SK-N-SH (cell line): ENCODE results near the gene EFCAB6. TPM values are rescaled to one million over a fixed set of nuclear protein-coding genes. Genes with fewer than 3 reads are reported as not detected.

Experiments
- CTCF ChIA-PET: fragments of 300-600, 350-600 bp; formaldehyde crosslinking; extraction: SDS; loops from one replicate; lab custom pipeline; 2021; lab: Yijun Ruan, JAX
- POLR2A ChIA-PET: fragments of 350-600 bp; sonication (Branson Sonifier 250); formaldehyde crosslinking; extraction: SDS; loops from one replicate; lab custom pipeline; 2020; ENCODE audit warnings: antibody characterized with exemption, inconsistent platforms; lab: Yijun Ruan, JAX
- DNase-seq: peaks from one replicate; pipeline ENCODE4 v3.0.0; 2012
- H2AFZ ChIP-seq: fragments of 200-600 bp; sonication (generic); 2 replicates; pipeline ENCODE4 v1.8.1; 2016; ENCODE audit warnings: antibody characterized with exemption, mild to moderate bottlenecking, low read depth
- H3F3A ChIP-seq: fragments of 200-600 bp; sonication (generic); replicated peaks from 2 replicates; pipeline ENCODE3; 2016; ENCODE audit warnings: antibody characterized with exemption, mild to moderate bottlenecking; ENCODE audit not compliant: insufficient read depth
- H3K27ac ChIP-seq, 2 experiments: fragments of 200-500 bp in 1 of 2; fragments of 200-600 bp in 1 of 2; sonication (Bioruptor generic) in 1 of 2; sonication (generic), shearing (Covaris generic) in 1 of 2; 2 replicates each; pipeline versions ENCODE4 v1.5.1 to v1.6.1; 2014 to 2016; ENCODE audit warnings: low read depth in 2 of 2, inconsistent platforms in 1 of 2, low read length in 1 of 2, mild to moderate bottlenecking in 1 of 2, mixed read lengths in 1 of 2
- H3K27me3 ChIP-seq: fragments of 200-600 bp; sonication (generic), shearing (Covaris generic); 2 replicates; pipeline ENCODE4 v1.6.1; 2016; ENCODE audit warnings: mixed run types; ENCODE audit not compliant: insufficient read depth
- H3K36me3 ChIP-seq, 2 experiments: fragments of 200-500 bp in 1 of 2; fragments of 200-600 bp in 1 of 2; sonication (Bioruptor generic) in 1 of 2; sonication (generic) in 1 of 2; replicated peaks in 1 of 2; 2 replicates each; pipeline versions ENCODE3 to v1.5.1; 2014 to 2016; ENCODE audit warnings: low read length in 1 of 2, mild to moderate bottlenecking in 1 of 2; ENCODE audit not compliant: insufficient read depth in 2 of 2, control insufficient read depth in 1 of 2
- H3K4me1 ChIP-seq, 2 experiments: fragments of 200-500 bp in 1 of 2; fragments of 200-600 bp in 1 of 2; sonication (Bioruptor generic) in 1 of 2; sonication (generic), shearing (Covaris generic) in 1 of 2; 2 replicates each; pipeline versions ENCODE4 v1.5.1 to v1.6.1; 2014 to 2016; ENCODE audit warnings: low read depth in 1 of 2, low read length in 1 of 2, mixed run types in 1 of 2; ENCODE audit not compliant: insufficient read depth in 2 of 2, control insufficient read depth in 1 of 2
- H3K4me2 ChIP-seq: fragments of 200-600 bp; sonication (generic), shearing (Covaris generic); 2 replicates; pipeline ENCODE4 v1.6.1; 2017; ENCODE audit warnings: mixed run types
- H3K4me3 ChIP-seq, 2 experiments: fragments of 200-500 bp in 1 of 2; fragments of 200-600 bp in 1 of 2; sonication (Bioruptor generic) in 1 of 2; sonication (generic), shearing (Covaris generic) in 1 of 2; 2 replicates each; pipeline versions ENCODE4 v1.5.1 to v1.8.1; 2014 to 2016; ENCODE audit warnings: low read depth in 2 of 2, inconsistent platforms in 1 of 2, low read length in 1 of 2, mild to moderate bottlenecking in 1 of 2, mixed read lengths in 1 of 2, moderate library complexity in 1 of 2
- H3K79me2 ChIP-seq: fragments of 200-600 bp; sonication (generic); 2 replicates; pipeline ENCODE4 v1.8.1; 2017; ENCODE audit warnings: mild to moderate bottlenecking; ENCODE audit not compliant: insufficient read depth
- H3K9ac ChIP-seq: fragments of 200-600 bp; sonication (generic); 2 replicates; pipeline ENCODE4 v1.6.1; 2017; ENCODE audit warnings: mixed run types
- H3K9me2 ChIP-seq: fragments of 200-600 bp; sonication (generic); 2 replicates; pipeline ENCODE4 v1.6.1; 2017; ENCODE audit warnings: mixed run types
- H3K9me3 ChIP-seq: fragments of 200-600 bp; sonication (generic); 2 replicates; pipeline ENCODE4 v1.6.1; 2017; ENCODE audit warnings: mixed run types, mild to moderate bottlenecking, moderate library complexity
- H4K20me1 ChIP-seq: fragments of 200-600 bp; sonication (generic); 2 replicates; pipeline ENCODE4 v1.6.1; 2017; ENCODE audit warnings: mild to moderate bottlenecking, mixed run types; ENCODE audit not compliant: insufficient read depth
- CHD2 ChIP-seq: fragments of 150-350 bp; IDR thresholded peaks from 2 replicates; pipeline ENCODE4 v1.6.1; 2018; ENCODE audit warnings: low read length; ENCODE audit not compliant: partially characterized antibody
- EP300 ChIP-seq, 2 experiments: IDR thresholded peaks; 2 replicates each; pipeline versions ENCODE4 v1.4.0 to v1.6.1; 2012; ENCODE audit warnings: borderline replicate concordance in 1 of 2, low read depth in 1 of 2, low read length in 1 of 2
- FOSL2 ChIP-seq: IDR thresholded peaks from 2 replicates; pipeline ENCODE4 v1.4.0; 2012; ENCODE audit warnings: low read depth, mild to moderate bottlenecking, moderate library complexity, borderline replicate concordance
- GABPA ChIP-seq: IDR thresholded peaks from 2 replicates; pipeline ENCODE4 v1.4.0; 2012; ENCODE audit warnings: low read depth, mild to moderate bottlenecking
- GATA2 ChIP-seq: sonication (generic); formaldehyde crosslinking; IDR thresholded peaks from 2 replicates; pipeline ENCODE4 v1.5.0; 2020; ENCODE audit warnings: mild to moderate bottlenecking, missing genetic modification reagents
- IRF3 ChIP-seq: fragments of 150-350 bp; IDR thresholded peaks from 2 replicates; pipeline ENCODE4 v1.6.1; 2016; ENCODE audit warnings: mild to moderate bottlenecking, low read depth, low read length
- JUND ChIP-seq: IDR thresholded peaks from 2 replicates; pipeline ENCODE4 v1.4.0; 2012
- MAX ChIP-seq: IDR thresholded peaks from 2 replicates; pipeline ENCODE4 v1.4.0; 2012; ENCODE audit warnings: low read depth
- MEF2A ChIP-seq: IDR thresholded peaks from 2 replicates; pipeline ENCODE4 v1.4.0; 2012; ENCODE audit warnings: low read depth, borderline replicate concordance
- NFIC ChIP-seq: IDR thresholded peaks from 2 replicates; pipeline ENCODE4 v1.4.0; 2012; ENCODE audit warnings: borderline replicate concordance
- PBX3 ChIP-seq: IDR thresholded peaks from 2 replicates; pipeline ENCODE4; 2012
- RAD21 ChIP-seq: IDR thresholded peaks from 2 replicates; pipeline ENCODE4 v1.6.1; 2012; ENCODE audit warnings: mild to moderate bottlenecking, low read length
- REST ChIP-seq: IDR thresholded peaks from 2 replicates; pipeline ENCODE4 v1.6.1; 2012; ENCODE audit warnings: mild to moderate bottlenecking, low read depth, low read length, moderate library complexity
- RFX5 ChIP-seq: IDR thresholded peaks from 2 replicates; pipeline ENCODE4 v1.6.1; 2012; ENCODE audit warnings: mild to moderate bottlenecking, improper control_type of control experiment, low read length
- SIN3A ChIP-seq: IDR thresholded peaks from 2 replicates; pipeline ENCODE4 v1.6.1; 2012; ENCODE audit warnings: low read depth, mild to moderate bottlenecking, low read length, moderate library complexity, borderline replicate concordance
- TAF1 ChIP-seq: IDR thresholded peaks from 2 replicates; pipeline ENCODE4 v1.6.1; 2012; ENCODE audit warnings: low read depth, mild to moderate bottlenecking, low read length, moderate library complexity, borderline replicate concordance
- TCF12 ChIP-seq: IDR thresholded peaks from 2 replicates; pipeline ENCODE4 v1.4.0; 2012
- YY1 ChIP-seq: IDR thresholded peaks from 2 replicates; pipeline ENCODE4 v1.4.0; 2012; ENCODE audit warnings: low read depth, mild to moderate bottlenecking
- WGBS: methylation state at CpG from one replicate; pipeline ENCODE4 v1.1.6; 2017; ENCODE audit warnings: low lambda C conversion rate; 5-methylcytosine and 5-hydroxymethylcytosine counted together
- polyA plus RNA-seq, 3 experiments: library from polyadenylated mRNA; depleted of rRNA; stranded (reverse); fragments of >200 nt; gene quantifications; 2 replicates each; pipeline ENCODE4 v1.2.3, GENCODE V29; 2012
- TF ChIP-seq, protein P1 (sequence below): IDR thresholded peaks from 2 replicates; pipeline ENCODE4 v1.4.0; 2012; ENCODE audit warnings: low read depth, borderline replicate concordance
- TF ChIP-seq, protein P2 (sequence below): fragments of 150-350 bp; IDR thresholded peaks from 2 replicates; pipeline ENCODE4 v1.6.1; 2017; ENCODE audit warnings: antibody characterized with exemption, low read length, low read depth, borderline replicate concordance

The EFCAB6 gene
- polyA plus RNA-seq, 1 of the 3 experiments (the other 2 are of a cell fraction) = 0.46 TPM

DNA sequence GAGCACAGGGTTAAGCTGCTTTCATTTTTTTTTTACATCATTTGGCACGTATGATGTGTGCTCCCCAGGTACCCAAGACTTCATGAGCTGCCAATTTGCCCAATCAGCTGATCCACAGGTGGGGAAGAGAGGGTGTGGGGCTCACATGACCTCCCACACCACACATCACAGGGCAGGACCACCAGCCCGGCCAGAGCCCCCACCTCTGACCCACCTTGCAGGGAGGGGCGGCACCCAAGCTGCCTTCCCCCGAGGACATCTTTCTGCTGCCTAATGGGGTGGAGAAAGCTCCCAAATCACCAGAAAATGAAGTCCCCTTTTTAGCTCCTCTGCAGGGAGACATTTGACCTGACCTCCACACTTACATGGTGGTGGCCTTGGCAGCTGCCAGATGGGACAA is 280.5 kb downstream of the EFCAB6 start:
- H3K9me2 ChIP-seq = no peaks in the 10 kb centered on the region
- POLR2A ChIA-PET = no interaction called here
- no peaks in the 10 kb centered on the region for H3K36me3 ChIP-seq
- no peak overlapping the region for H3K4me2 ChIP-seq
- no peaks in the 10 kb centered on the region for H3F3A ChIP-seq
- no peak for DNase-seq
- no peaks in the 10 kb centered on the region for H3K79me2 ChIP-seq
- no peaks in the 10 kb centered on the region; a peak in 1 of 4 replicates for H3K4me1 ChIP-seq
- TF ChIP-seq, protein P1, sequence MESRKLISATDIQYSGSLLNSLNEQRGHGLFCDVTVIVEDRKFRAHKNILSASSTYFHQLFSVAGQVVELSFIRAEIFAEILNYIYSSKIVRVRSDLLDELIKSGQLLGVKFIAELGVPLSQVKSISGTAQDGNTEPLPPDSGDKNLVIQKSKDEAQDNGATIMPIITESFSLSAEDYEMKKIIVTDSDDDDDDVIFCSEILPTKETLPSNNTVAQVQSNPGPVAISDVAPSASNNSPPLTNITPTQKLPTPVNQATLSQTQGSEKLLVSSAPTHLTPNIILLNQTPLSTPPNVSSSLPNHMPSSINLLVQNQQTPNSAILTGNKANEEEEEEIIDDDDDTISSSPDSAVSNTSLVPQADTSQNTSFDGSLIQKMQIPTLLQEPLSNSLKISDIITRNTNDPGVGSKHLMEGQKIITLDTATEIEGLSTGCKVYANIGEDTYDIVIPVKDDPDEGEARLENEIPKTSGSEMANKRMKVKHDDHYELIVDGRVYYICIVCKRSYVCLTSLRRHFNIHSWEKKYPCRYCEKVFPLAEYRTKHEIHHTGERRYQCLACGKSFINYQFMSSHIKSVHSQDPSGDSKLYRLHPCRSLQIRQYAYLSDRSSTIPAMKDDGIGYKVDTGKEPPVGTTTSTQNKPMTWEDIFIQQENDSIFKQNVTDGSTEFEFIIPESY = no peak
- TF ChIP-seq GABPA (no peak), FOSL2 (no peak), PBX3 (no peak), CHD2 (no peak), RAD21 (no peak), YY1 (no peak), TAF1 (no peak), RFX5 (no peak), NFIC (no peak), JUND (no peak), IRF3 (no peak), MAX (no peak), MEF2A (no peak), GATA2 (CRISPR knock-in tag) (no peak), TCF12 (no peak), REST (no peak), EP300 (IDR thresholded peaks at IDR 0.05; ENCODE audit: borderline replicate concordance in 1 of 2, low read depth in 1 of 2, low read length in 1 of 2) (no peak), SIN3A (no peak)
- TF ChIP-seq, protein P2, sequence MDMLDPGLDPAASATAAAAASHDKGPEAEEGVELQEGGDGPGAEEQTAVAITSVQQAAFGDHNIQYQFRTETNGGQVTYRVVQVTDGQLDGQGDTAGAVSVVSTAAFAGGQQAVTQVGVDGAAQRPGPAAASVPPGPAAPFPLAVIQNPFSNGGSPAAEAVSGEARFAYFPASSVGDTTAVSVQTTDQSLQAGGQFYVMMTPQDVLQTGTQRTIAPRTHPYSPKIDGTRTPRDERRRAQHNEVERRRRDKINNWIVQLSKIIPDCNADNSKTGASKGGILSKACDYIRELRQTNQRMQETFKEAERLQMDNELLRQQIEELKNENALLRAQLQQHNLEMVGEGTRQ = no peak
- no CpG with 5 or more reads among the region's 4 CpGs for WGBS
- no peak overlapping the region for H3K27ac ChIP-seq
- no peaks in the 10 kb centered on the region for H4K20me1 ChIP-seq
- H3K9me3 ChIP-seq = no peaks in the 10 kb centered on the region
- no peak overlapping the region for H2AFZ ChIP-seq
- H3K4me3 ChIP-seq = no peak overlapping the region
- CTCF ChIA-PET = interaction anchor here (1.2 kb wide), 1 partner anchor 13 kb away, joined by 3 read pairs; no protein-coding TSS in a partner anchor
- no peak overlapping the region for H3K9ac ChIP-seq
- H3K27me3 ChIP-seq = no peaks in the 10 kb centered on the region
